NCI-H446 (cell line): ENCODE measurements around the gene SGO2.
"Not testable (repeated sequence)": the region's sequence is repeated elsewhere in the genome, so short reads cannot be mapped to it uniquely, and the experiment has no call there.

Experiments used
- DNase-seq, 2 experiments: peaks; one replicate each; lab custom pipeline; 2025; lab: John Stamatoyannopoulos, UW

Gene SGO2

GRCh38 chr2:200596774-200597570 is 71.0 kb downstream of the SGO2 start:
- DNase-seq: no peak

DNA sequence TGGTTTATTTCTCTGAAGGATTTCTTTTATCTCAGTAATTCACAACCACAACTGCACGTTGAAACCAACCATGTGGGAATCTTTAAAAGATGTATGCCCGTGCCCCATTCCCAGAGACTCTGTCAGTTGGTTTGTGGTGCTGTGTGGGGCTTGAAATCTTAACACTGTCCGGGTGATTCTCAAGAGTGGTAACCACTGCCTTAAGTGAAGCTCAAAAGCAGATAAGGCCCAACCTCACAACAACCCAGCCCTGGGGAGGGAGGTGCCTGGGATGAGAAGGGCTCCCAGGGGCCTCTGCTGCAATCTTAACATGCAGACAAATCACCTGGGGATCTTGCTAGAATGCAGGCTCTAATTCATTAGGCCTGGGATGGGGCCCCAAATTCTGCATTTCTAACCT is 73.2 kb downstream of the SGO2 start:
- no peak for DNase-seq

DNA sequence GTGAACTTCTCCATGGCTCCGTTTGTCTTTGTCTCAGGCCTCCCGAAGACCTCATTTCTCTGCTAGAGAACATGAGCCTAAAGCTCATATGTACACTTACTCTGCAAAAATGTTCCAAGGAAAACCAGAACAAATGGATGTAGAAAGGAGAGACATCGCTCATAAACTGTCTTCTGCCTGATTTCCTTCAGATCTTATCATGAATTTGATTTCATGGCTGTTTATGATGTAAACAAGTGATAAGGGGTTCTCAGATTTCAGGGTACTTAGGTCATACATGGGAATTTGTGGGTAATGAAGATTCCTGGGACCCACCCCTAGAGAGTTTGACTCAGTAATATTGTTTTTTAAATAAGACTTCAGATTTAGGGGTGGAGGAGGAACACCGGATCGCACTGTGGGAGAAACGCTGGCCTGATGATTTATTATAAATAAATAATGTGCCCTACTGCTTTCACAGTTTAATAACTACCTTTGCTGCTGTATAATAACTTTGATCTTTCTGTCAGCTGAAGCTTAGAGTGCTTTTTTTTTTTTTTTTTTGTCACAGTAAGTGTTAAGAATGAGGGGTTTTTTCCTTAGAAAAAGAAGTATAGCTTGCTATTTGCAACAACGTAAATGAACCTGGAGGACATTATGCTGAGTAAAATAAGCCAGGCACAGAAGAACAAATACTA is 74.7 kb downstream of the SGO2 start:
- DNase-seq: no peak

- no peak for DNase-seq
Measured at GRCh38 chr2:200602584-200602983, 76.6 kb downstream of the SGO2 start.

DNA sequence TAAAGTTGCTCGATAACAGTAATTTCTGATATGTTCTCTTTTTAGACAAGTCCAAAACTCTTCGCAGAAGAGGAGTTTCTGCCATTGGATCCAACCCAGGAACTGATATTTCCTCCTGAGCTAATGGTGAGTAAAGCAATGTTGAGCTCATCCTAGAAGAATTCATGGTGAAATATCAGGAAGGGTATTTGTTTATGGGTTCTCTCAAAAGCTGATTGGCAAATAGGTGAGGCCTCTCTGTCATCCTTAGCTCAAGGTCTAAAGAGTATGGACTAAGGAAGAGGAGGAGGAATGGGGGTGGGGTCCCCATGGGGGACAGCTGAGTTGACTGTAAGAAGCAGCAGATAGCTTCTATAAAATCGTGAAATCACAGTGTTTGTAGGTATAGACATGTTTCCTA is 78.0 kb downstream of the SGO2 start:
- no peak for DNase-seq

DNA sequence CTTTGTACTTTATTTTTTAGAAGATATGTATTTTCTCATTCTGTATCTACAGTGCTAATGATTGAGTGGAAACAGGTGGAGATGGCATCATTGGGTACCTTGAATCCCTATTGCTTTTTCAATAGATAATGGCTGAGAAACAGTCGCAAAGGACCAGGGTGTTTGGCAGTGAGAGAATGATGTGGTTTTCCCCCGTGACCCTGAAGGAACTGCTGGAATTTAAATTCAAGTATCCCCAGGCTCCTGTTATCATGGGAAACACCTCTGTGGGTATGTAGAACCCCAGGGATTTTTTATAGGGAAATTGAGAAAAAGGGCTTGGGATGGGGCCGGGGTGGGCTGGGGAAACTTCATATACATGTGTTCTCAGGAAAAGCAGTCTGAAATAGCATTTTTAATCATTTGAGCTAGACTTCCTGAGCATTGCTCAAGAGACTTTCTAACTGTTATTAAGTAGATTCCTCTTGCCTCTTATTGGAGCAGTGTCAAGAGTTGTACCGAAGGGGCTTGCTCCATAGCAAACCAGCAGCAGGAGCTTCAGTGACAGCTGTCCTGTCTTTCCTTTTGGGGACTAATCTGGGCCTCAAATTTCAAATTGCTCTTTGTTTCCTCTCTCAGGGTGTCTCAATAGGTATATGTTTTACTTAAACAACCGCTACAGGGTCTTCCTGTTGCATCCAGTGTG is 78.7 kb downstream of the SGO2 start:
- DNase-seq: no peak

- no peak for DNase-seq
Measured at GRCh38 chr2:200608341-200609027, 82.5 kb downstream of the SGO2 start.

DNA sequence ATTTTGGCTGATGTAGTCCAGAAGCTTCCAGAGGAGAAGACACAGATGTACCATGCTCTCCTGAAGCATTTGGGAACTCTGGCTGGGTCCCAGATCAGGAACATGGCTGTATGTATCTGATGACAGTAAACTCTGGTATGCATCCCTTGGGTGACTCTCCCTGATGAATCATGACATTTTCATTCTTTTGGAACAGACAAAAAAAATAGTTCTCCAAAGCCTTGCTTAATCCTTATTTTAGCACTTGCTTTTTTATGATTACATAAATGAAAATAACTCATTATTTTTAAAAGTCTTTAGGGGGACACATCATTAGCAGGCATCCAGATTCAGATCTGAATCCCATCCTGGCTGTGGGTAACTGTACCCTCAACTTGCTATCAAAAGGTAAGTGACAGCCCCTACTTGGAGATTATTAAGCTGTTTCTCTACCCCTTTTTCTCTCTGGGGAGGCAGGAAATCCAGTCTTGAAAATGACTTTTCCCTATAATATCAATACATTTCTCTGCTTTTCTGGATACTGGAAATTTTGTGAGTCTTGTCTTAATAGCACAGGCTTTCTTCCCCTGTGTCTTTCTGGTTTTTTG is 83.1 kb downstream of the SGO2 start:
- no peak for DNase-seq

GRCh38 chr2:200610217-200610616 is 84.2 kb downstream of the SGO2 start:
- DNase-seq: not testable (repeated sequence)

DNA sequence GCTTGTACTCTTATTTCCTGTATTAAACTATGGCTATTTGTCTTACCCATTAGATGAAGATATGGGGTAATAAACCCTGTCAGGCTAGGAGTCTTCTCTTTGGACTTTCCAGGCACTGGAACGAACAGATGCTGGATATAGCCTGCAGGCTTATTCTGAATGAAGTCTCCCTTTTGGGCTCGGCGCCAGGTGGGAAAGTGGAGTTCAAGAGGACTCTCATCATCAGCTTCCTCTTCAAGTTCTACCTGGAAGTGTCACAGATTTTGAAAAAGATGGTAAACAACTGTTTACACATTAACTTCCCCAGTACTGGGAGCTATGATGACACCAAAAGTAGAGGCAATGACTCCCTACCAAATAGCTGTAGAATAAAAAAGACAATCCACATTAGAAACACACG is 87.7 kb downstream of the SGO2 start:
- DNase-seq: no peak

DNA sequence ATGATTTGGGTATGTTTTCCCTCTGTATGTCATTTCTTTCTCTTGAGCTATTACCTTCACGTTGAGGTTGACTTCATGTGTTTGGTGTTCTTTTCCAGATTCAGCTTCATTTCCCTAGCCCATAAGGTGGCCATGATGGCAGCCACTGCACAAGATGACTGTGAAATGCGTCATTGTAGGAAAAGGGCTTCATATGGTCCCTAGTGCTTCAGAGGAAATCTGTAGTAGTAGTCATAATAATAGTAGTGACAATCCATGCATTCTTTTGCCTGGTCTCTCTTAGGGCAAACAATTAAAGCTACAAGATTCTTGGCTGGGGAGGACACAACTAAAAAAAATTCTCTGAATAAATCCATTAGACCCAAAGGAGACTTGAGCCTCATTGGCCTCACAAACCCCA is 88.2 kb downstream of the SGO2 start:
- DNase-seq: no peak

GRCh38 chr2:200615247-200615646 is 89.2 kb downstream of the SGO2 start:
- DNase-seq: no peak

DNA sequence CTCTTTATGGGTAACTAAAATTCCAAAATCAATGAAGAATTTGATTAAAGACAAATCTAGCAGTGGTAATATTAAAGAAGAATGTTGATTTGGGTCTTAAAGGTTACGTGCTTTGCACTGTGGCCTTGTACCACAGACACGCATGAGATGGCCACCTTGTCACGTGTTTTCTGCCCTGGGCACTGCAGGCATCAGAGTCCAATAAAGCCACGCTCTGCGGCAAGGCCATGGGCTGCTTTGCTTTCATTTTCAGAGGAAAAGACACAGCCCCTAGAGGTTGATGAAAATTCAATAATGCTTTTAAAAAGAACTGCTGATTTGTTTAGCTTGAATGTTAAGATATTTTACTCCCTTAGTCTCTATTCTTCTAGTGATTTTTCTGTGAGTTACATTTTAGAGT is 90.2 kb downstream of the SGO2 start:
- no peak for DNase-seq

GRCh38 chr2:200616656-200617055 is 90.6 kb downstream of the SGO2 start:
- DNase-seq: no peak

- DNase-seq: no peak
Measured at GRCh38 chr2:200617156-200618053, 91.4 kb downstream of the SGO2 start.

- no peak for DNase-seq
Measured at GRCh38 chr2:200618054-200618419, 92.0 kb downstream of the SGO2 start.

- no peak for DNase-seq
Measured at GRCh38 chr2:200618590-200619021, 92.6 kb downstream of the SGO2 start.

GRCh38 chr2:200619279-200619678 is 93.3 kb downstream of the SGO2 start:
- no peak for DNase-seq

DNA sequence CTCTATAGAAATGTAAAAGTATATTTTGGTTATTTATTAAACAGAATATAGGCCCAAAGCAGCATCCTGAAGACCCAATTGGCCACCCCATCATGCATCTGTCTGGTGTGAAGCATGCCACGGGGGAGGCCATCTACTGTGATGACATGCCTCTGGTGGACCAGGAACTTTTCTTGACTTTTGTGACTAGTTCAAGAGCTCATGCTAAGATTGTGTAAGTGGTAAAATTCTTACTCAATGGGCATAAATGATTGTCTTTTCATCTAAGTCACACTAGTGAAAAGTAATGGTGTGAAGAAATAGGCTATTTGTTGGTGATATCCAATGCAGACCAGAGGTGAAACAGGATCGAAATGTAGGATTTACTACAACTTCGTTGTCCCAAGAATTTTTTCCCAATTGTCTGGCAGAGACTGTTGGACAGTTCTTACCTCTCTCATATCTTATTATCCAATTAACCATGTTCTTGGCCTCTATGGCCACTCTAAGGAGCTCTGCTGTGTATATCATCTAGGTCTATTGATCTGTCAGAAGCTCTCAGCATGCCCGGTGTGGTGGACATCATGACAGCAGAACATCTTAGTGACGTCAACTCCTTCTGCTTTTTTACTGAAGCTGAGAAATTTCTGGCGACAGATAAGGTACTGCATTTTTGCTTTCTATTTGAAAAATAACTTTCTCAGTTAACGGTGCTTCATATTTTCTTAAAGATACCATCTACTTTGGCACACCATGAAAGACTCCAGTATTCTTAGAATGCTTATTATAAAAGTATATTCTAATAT is 94.8 kb downstream of the SGO2 start:
- no peak for DNase-seq

DNA sequence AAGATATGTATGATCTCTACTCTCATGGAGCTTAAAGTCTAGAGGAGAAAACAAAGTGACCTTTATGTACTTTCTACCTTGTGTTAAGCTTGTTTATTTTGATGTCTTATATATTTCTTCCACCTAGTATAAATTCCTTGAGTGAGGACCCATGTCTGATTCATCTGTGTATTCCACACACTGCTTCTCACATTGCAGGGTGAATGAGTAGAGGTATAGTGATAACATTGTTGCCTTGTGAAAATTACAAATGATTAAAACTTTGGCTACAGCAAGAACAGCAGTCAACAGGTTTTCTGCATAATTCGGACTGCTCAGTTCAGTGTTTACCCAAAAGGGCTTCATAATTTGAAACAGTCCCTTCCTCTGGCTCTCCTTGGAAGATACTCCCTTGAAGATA is 96.1 kb downstream of the SGO2 start:
- no peak for DNase-seq
